ENCODE results near the gene RASGRF2.

The RASGRF2 gene

DNA sequence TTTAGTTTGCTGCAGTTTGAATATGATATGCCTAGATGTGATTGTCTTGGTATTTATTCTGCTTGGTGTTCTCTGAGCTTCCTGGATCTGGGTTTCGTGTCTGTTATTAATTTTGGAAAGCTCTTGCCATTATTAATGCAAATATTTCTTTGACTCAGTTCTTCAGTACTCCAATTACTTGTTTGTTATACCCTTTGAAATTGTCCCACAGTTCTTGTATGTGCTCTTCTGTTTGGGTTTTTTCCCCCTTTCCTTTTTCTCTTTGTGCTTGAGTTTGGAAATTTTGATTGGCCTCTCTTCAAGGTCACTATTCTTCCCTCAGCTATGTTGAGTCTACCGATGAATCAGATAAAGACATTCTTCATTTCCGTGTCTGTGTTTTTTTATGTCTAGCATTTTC, 176.4 kb downstream of the RASGRF2 start:
- DNase-seq (ENCODE audit: low spot score): no peak

DNA sequence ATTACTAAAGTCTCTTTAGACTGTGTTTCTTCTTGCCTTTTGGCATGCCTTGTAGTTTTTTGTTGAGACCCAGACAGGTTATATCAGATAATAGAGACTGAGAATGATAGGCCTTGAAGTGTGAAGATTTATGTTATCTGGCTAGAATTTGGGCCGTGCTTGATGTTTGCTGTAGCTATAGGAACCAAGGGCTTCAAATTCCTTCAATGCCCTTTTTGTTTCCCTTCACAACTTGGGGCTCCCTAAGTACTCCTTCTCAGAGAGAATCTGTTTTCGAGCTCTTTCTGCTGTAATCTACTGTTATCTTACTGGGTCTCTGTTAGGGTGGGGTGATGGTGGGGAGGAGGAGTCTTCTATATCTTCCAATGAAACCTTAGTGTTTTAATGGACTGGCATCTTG, 177.7 kb downstream of the RASGRF2 start:
- no peak for DNase-seq (ENCODE audit: low spot score)

DNA sequence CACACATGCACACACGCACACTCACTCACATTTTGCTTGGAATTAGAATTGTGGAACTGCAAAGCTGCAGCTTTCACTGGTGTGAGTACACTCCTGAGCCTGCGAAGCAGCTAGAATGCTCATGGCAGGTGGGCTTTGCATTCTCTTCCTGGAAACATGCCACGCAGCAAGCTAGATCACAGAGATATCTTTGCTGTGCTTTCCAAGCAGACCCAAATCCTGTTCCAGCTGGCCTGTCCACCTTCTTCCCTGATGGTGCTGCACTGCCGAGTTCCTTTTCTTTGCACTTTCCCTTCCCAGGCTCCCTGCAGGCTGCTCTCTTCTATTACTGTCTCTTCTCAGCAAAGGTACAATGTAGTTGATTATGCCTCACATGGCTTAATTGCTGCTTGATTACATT, 180.3 kb downstream of the RASGRF2 start:
- DNase-seq (ENCODE audit: low spot score): no peak

DNA sequence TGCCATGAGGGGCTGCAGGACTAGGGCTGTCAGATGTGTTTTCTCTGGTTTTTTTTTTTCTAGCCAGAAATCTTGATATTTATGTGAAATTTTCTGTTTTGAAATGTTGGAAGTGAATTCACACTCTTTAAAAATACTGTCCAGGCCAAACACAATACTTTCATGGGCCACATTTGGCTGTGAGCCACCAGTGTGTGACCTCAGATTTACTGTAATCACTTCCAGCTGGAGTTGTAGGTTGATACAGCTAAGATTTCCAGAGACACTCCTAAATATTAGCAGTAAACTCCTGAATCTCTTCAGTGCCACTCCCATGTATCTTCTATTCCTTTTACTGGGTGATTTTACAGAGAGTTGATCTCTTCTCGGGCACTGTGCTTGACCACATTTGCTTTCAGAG, 180.8 kb downstream of the RASGRF2 start:
- DNase-seq (ENCODE audit: low spot score): no peak

DNA sequence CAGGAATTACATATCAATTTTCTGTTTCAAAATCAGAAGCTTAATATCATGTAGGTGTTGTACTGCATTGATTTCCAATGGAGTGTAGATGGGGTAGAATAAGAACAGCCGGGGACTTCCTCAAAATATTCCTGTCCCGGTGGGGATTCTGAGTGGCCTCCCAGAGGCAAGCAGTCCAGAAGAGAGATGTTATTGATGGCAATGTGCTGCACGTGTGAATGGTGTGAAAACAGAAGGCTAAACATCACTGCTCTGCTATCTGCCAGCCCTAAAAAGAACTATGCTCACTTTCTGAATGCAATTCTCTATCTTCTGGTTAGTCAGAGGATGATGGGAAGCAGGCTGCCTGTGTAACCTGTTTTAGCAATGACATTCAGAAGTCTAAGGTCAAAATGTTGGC, 181.9 kb downstream of the RASGRF2 start:
- no peak for DNase-seq (ENCODE audit: low spot score)

DNA sequence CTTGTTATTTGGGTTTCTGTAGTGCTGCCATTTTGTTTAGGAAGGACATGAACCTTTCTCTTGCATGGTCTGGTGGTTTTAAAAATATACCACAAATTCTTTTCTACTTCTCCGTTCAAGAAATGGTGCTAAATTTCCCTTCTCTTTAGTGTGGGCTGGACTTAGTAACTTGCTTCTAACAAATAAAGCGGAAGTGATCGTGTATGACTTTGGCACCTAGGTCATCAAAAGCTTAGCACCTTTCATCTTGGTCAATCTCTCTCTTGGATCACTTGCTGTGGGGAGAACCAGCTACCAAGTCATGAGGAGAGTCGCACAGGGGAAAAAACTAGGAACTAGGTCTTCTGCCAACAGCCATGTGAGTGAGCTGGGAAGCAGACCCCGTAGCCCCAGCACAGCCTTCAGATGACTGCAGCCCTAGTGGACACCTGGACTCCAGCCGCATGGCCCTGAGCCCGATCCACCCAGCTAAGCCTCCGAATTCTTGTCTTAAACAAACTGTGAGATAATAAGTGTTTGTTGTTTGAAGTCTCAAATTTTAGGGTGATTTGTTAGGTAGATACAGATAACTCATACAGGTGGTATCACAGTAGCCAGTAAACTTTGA, 185.3 kb downstream of the RASGRF2 start:
- DNase-seq (ENCODE audit: low spot score): no peak

DNA sequence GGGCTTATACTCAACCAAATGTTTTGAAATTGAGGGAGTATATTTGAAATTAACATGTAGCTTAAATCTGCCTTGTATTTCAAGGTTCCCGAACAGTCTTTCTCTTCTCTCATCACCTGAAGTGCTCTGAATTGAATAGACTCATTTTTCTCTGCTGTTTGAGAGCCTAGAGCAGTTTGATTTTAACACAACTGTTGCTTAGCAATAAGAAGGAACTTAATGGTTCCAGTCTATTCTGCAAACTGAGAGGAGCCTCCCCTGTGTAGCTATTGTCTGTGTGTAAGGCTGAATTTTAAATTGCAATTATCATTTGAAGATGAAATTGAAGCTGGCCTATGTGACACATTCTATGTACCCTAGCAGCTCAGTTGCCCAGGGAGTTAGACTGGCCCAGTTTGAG, 185.9 kb downstream of the RASGRF2 start:
- DNase-seq (ENCODE audit: low spot score): no peak

DNA sequence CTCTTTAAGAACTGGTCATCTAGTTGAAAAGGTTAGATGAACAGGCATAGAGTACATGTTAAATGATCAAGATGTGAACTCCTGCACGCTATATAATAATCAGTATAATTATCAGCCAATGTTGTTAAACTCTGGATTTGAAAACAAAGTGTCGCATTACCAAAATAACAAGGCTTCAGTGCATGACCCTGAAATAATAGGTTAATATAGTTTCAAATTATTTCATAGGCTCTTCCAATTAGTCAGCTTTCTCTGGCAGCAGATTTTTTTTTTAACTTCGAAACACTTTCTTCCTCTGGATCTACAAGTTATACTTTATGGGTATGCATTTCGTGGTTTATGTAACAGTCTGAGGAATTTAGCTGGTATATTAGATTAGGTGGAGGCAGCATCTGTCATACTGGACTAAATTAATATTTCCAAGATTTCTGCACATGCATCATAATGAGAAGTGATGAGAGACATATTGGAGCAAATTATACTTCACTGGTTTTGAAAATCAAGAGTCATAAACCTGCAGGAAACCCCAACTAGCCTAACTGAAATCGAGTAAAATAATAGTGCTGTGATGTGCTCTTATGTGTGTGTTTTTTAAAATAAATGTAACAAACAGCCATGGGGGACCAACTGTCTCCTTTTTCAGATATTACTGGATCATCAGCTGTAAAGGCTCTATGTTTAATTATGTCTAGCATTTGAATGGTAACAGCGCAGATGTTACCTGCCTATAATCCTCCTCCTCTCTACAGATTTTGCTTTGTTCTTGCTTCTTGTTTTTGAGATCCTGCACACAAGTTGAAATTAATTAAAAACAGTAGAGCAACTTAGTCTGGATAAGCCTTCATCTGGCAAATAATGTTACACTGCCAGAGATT, 187.1 kb downstream of the RASGRF2 start:
- DNase-seq (ENCODE audit: low spot score): no peak

DNA sequence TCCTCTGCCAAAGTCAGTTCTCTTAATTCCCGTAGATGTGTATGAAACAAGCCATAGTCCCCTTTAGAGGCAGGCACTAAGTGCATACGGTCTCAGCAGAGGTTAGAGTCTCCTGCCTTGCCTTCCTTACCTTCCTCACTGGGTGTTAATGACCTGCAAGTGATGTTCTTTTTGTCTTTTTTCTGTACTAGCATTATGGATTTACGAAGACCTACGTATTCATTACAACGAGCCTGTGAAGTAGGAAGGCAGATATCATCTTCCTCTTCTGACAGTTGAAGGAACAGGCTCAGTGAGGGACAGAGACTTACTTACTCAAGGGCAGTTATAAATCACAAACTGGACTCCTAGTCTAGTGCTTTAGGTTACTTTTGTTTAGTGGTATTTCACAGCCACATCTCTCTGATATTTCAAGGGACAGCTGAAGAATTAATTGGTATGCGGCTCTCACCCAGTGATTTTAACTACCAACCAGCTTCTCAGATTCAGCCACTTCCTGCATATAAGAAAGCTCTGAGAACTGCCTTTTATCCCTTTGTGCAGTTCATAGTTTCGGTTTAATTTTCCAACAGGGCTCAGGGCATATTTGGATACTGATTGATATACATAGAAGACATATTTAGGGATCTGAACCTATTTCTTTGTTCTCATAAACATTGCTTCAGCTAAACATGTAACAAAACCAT, 187.9 kb downstream of the RASGRF2 start:
- DNase-seq (ENCODE audit: low spot score): no peak

DNA sequence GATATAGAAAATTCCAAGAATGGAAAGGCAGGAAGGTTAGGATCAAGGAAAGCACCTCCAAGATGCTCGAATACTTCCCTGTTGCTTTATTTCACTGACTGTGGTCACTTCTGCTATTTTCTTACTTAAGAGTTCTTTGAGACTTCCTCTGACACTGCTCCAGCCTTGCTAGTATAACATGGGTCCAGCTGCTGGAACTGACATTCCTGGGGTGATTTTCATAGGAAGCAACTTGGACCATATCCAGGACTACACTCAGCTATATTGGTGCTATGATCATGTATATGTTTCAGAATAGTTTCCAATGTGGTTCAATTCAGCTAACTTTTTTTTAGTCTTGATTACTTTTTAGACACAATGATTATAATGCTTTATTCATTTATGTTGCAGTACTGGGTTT, 191.4 kb downstream of the RASGRF2 start:
- no peak for DNase-seq (ENCODE audit: low spot score)

DNA sequence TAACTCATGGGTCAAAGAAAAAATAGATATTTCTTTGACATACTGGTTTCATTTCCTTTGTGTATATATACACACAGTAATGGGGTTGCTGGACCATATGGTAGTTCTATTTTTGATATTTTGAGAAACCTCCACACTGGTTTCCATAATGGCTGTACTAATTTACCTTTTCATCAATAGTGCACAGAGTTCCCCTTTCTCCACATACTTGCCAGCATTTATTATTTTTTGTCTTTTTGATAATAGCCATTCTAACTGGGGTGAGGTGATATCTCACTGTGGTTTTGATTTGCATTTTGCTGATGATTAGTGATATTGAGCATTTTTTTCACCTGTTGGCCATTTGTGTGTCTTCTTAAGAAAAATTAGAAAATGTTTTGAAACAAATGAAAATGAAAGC, 194.6 kb downstream of the RASGRF2 start:
- DNase-seq (ENCODE audit: low spot score): no peak

DNA sequence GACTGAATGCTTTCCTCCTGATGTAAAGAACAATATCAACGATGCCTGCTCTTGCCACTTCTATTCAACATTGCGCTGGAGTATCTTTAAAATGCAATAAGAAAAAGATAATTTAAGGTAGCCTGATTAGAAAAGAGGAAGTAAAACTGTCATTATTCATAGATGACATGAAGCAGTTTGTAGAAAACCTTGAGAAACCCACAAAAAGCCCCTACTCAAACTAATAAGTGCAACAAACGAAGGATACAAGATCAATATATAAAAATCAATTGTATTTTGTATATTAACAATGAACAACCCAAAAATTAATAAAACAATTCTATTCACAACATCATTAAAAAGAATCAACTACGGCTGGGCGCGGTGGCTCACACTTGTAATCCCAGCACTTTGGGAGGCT, 196.6 kb downstream of the RASGRF2 start:
- DNase-seq (ENCODE audit: low spot score): no peak

DNA sequence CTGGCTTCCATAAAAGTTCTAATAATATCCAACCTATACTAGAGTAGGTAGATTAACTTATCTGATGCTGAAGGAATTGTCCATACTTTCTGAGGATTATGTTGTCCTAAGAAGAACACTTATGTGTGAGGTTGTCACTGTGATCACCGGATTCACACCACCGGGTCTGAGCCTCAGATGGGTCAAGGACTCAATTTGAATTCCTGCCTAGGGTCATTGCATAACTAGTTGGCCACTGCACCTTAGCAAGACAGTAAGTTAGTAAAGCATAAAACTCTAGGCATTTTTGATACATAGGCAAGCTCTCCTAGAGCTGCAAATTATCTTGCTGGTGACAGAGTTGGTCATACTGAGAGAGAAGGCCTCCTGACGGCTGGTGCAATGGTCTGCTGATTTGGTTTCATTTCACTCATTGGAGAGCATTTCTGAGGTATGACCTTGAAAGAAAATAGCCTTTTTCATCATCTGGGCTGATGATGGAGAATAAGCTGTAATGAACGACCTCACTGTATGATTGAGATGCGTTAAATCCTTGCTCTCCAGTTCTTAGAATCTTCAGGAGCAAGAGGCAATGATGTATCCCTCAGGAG, 200.9 kb downstream of the RASGRF2 start:
- no peak for DNase-seq (ENCODE audit: low spot score)

DNA sequence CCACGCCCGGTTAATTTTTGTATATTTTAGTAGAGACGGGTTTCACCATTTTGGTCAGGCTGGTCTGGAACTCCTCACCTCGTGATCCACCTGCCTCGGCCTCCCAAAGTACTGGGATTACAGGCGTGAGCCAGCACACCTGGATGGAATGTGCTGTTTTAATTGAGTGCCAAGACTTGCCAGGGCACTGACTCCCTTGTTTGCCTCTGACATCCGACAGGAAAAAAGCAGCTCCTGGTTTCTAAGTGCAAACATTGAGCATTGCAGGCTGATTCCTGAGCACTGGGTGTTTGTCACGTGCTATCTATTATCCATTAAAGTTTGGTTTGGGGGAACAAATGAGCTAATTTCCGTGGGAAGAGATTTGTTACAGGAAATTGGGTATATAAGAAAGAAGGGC, 202.3 kb downstream of the RASGRF2 start:
- DNase-seq (ENCODE audit: low spot score): no peak

DNA sequence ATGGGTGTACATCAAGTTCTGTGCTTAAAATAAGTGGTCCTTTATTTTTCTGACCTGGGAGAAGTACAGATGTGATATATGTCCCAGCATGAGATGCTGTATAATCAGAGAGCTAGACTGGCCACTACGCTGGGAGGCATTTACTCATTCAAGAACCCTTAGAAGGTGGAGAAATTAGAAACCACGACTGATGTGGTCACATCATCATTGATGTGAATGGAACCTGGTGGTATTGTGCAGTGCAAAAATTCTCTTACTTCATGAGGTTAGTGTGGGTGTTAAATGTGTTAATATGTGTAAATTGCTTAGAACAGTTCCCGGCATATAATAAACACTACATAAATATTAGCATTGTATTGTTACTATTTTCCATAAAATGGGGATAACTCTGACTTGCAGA, 203.5 kb downstream of the RASGRF2 start:
- DNase-seq (ENCODE audit: low spot score): no peak

DNA sequence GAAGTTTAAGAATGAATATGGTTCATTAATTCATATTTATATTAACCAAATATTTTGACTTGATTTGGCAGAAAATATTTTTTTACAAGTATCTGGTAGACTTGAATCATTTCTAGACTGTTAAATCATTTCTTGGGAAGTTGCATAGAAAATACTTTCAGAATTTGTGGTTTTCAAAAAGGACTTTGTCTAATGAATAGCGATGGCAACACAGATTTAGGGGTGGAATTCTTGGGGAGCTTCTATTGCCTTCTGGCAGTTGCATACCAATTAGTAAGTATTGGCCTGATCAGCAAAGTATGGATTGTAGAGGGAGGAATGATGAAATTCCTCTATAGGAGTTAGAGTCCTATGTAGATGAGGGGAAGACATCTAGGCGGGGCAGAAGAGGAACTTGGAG, 204.3 kb downstream of the RASGRF2 start:
- no peak for DNase-seq (ENCODE audit: low spot score)

DNA sequence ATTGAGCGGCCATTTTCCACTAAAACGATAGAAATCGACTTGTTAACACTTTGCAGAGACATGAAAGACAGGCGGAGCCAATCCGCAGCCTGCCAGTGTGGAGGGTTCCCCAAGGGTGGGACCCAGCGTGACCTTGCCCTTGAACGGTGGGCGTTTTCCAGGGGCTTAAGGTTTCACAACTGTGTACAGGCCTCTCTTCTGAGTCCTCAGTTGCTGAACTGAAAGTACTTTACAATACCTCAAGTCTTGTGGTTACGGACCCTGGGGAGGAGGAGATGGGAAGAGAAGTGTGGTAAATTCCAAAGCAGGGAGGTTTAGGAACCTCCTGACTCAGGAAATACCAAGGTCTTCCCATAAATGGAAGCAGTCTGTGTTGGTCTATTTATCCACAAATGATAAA, 204.8 kb downstream of the RASGRF2 start:
- no peak for DNase-seq (ENCODE audit: low spot score)

DNA sequence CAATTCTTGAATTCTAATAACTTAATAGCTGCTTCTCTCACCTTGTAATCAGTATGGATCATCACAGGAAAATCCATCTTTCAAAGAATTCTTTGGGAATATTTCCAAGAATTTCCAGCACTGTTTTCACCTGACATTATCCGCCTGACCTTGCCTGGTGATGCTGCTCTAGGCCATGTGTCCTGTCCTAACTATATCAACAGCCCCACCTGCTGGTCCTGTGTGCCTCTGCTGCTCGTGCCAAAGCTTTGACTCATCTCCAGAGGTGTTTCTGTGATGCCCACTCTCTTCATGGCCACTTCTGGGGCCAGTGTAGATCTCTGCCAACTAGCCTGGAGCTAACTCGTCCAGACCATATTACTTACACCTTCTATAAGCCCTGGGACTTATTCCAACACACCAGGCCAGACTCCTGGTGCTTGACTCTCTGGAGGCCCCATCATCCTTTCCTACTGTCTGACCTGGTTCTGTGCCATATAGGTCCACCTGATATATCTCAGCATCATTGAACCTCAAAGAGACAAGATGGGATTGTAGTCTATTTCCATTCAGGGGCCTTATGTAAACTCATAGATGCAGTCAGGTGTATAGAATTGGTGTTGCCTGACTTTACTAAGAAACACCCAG, 205.4 kb downstream of the RASGRF2 start:
- peak; percentile 6 for DNase-seq (ENCODE audit: low spot score)

DNA sequence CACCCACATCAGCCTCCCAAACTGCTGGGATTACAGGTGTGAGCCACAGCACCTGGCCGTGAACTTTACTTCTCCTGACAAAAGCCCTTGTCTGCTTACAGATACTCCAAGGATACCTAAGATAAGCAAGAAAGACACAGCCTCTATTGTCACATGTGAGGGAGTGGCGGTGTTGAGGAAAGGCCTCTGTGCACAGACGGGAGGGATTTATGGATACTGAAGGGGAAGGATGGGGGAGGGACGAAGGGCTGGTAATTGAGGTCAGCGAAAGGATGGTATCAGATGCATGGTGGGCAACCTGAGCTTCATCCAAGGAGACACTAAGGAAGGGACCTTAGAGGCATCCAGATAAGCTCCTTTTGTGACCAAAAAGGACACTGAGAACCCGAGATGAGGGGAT, 206.3 kb downstream of the RASGRF2 start:
- DNase-seq (ENCODE audit: low spot score): no peak

DNA sequence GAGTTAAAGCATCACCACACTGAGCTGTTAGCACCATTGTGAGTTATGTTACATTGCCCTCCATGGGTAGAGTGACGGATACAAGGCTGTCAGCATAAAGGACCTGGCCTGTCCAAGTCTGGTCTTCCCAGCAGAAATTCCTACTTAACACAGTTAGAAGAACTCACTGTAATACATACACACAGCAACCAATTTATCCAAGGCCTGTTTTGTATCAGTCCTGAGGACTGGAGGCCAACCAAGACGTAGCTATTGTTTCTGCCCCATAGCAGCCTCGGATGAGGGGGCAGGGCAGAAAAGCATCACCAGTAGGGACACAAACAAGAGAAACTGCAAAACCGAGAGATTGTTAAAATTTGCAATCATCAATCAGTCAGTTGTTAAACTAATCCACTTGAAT, 206.9 kb downstream of the RASGRF2 start:
- DNase-seq (ENCODE audit: low spot score): no peak

DNA sequence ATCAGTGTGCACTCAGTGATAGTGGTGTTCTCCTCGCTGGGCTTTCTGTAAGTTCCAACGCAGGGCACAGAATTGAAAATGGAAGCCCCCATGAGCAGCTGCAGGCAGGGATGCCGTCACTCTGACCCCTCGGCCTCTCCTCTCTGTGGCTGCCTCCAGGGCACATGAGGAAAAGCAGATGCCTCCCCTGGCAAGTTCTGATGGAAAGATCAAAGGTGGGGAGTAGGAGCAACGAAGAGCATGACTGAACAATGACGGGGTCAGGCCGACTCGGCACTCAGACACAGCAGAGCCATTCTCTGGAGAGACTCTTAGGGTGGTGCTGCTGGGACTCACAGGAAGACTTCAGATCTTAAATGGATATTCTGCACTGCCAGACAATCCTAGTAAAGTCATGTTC, 207.4 kb downstream of the RASGRF2 start:
- DNase-seq (ENCODE audit: low spot score): no peak

DNA sequence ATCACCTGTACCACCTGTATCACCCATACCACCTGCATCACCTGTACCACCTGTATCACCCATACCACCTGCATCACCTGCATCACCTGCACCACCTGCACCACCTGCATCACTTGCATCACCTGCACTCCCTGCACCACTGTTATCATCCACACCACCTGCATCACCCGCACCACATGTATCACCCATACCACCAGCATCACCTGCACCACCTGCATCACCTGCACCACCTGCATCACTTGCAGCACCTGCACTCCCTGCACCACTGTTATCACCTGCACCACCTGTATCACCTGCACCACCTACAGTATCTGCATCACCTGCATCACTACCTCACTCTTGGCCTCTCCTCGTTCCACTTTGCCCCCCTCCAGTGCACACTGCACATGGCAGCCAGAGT, 209.8 kb downstream of the RASGRF2 start:
- DNase-seq (ENCODE audit: low spot score): no peak

Measured in hematopoietic multipotent progenitor cell treated with erythropoietin and hydrocortisone succinate and interleukin-3 and kit ligand, for 17 days (in vitro differentiated cells).